ENCODE measurements around the gene SNX10.

The SNX10 gene

DNA sequence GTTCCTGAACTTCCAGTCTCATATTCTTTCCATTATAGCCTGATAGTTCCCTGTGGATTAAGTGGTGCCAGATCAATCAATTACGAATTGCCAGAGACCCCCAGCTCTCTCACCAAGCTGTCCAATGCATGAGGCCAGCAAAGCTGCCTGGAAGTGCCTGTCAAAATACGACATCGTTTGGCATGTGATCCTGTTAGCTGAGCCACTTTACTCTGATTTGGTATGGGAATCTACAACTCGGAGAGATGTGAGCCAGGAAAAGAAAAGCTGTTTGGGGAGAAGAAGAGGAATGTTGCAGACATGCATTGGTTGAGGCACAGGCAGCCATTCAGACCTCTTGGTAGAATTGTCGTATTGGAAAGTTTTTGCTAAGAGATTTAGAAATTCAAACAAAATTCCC is 3.9 kb downstream of the SNX10 start:
- no peak for DNase-seq (ENCODE audit: extremely low read depth, low read depth)
- TF ChIP-seq CTCF (IDR thresholded peaks at IDR 0.05; ENCODE audit: low read depth, low read length, missing control alignments), result no peak

GRCh38 chr7:26298472-26299058 is 6.9 kb downstream of the SNX10 start:
- no peak for TF ChIP-seq CTCF (IDR thresholded peaks at IDR 0.05; ENCODE audit: low read depth, low read length, missing control alignments)
- DNase-seq (ENCODE audit: extremely low read depth, low read depth), result no peak
- H3K4me3 ChIP-seq (replicated peaks; ENCODE audit: low read depth, low read length), result no peak overlapping the region

More for the DNA sequence above, 3.9 kb downstream of the SNX10 start:
- no peak overlapping the region for H3K4me3 ChIP-seq (replicated peaks; ENCODE audit: low read depth, low read length)

GRCh38 chr7:26305090-26305868 is 13.6 kb downstream of the SNX10 start:
- no peak for TF ChIP-seq CTCF (IDR thresholded peaks at IDR 0.05; ENCODE audit: low read depth, low read length, missing control alignments)
- DNase-seq (ENCODE audit: extremely low read depth, low read depth), result no peak

GRCh38 chr7:26305869-26306665 is 14.4 kb downstream of the SNX10 start:
- H3K4me3 ChIP-seq (replicated peaks; ENCODE audit: low read depth, low read length), result no peak overlapping the region
- DNase-seq (ENCODE audit: extremely low read depth, low read depth), result no peak
- TF ChIP-seq CTCF (IDR thresholded peaks at IDR 0.05; ENCODE audit: low read depth, low read length, missing control alignments), result no peak

More at GRCh38 chr7:26305090-26305868, 13.6 kb downstream of the SNX10 start:
- no peak overlapping the region for H3K4me3 ChIP-seq (replicated peaks; ENCODE audit: low read depth, low read length)

DNA sequence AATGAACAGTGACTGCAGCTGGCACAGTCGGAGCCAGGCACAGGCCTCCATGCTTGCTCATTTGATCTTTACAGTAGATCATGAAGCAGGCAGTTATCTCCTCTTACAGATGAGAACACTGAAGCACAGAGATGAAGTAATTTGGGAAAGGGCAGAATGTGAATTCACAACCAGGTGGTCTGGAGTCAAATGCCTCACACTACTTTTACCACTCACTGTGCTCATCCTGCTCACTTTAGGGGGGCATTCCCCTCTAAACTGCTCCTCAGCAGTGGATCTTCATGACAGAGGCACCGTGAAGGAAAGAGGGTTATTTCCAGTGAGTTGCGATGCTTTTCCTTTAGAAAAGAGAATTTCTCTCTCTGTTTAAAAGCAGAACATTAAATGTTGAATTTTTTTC is 15.1 kb downstream of the SNX10 start:
- TF ChIP-seq CTCF (IDR thresholded peaks at IDR 0.05; ENCODE audit: low read depth, low read length, missing control alignments), result no peak
- DNase-seq (ENCODE audit: extremely low read depth, low read depth), result no peak
- no peak overlapping the region for H3K4me3 ChIP-seq (replicated peaks; ENCODE audit: low read depth, low read length)

DNA sequence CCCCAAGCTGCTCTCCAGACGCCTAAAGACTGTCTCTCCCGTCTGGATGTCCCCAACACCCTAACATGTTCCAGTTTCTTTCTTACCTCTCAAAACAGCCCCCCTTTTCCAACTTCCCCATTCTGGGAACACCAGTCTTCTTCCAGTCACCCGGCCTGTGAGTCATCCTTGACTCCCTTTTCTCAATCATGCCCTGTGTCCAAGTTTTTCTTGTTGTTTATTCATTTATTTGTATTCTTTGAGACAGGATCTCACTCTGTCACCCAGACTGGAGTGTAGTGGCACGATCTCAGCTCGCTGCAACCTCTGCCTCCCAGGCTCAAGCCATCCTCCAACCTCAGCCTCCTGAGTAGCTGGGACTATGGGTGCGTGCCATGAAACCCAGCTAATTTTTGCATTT is 15.6 kb downstream of the SNX10 start:
- no peak for DNase-seq (ENCODE audit: extremely low read depth, low read depth)
- no peak for TF ChIP-seq CTCF (IDR thresholded peaks at IDR 0.05; ENCODE audit: low read depth, low read length, missing control alignments)
- no peak overlapping the region for H3K4me3 ChIP-seq (replicated peaks; ENCODE audit: low read depth, low read length)
